GM19467 (cell line): ENCODE results near the gene KLF16.

Experiments
- ATAC-seq: cut with Tn5 transposase; IDR thresholded peaks from one replicate; pipeline ENCODE4 v1.9.1; 2021; ENCODE audit warnings: mild to moderate bottlenecking, moderate library complexity; ENCODE audit not compliant: unreplicated experiment

Gene KLF16

GRCh38 chr19:1811942-1812425, 51.4 kb downstream of the KLF16 start, which contains the start of gene ATP8B3:
Gene ATP8B3 (minus strand): TSS chr19:1812276. CDS start chr19:1811736, 540 bp downstream.
- peak; percentile 17 for ATAC-seq

- ATAC-seq, result no peak
Observed at GRCh38 chr19:1811472-1811894, 51.9 kb downstream of the KLF16 start.

- ATAC-seq, result no peak
Observed at GRCh38 chr19:1810439-1811160, 52.8 kb downstream of the KLF16 start.

- no peak for ATAC-seq
Observed at GRCh38 chr19:1809678-1810077, 53.7 kb downstream of the KLF16 start.

GRCh38 chr19:1808395-1808731, 55.0 kb downstream of the KLF16 start:
- no peak for ATAC-seq

GRCh38 chr19:1807695-1808394, 55.5 kb downstream of the KLF16 start:
- ATAC-seq, result no peak

- no peak for ATAC-seq
Observed at GRCh38 chr19:1807030-1807694, 56.2 kb downstream of the KLF16 start.

- no peak for ATAC-seq
Observed at GRCh38 chr19:1806184-1807029, 57.0 kb downstream of the KLF16 start.

- no peak for ATAC-seq
Observed at GRCh38 chr19:1805401-1806183, 57.8 kb downstream of the KLF16 start.

GRCh38 chr19:1804858-1805257, 58.5 kb downstream of the KLF16 start:
- ATAC-seq, result no peak
